HEK293T (cell line): ENCODE results near the gene CUL9.

Source experiments
- BHLHE40 ChIP-seq: fragments of 450-650 bp; IDR thresholded peaks from 2 replicates; pipeline ENCODE4 v1.6.1; 2016; ENCODE audit warnings: mild to moderate bottlenecking, moderate library complexity, borderline replicate concordance
- CTBP1 ChIP-seq: fragments of 450-650 bp; IDR thresholded peaks from 2 replicates; pipeline ENCODE4 v1.6.1; 2016; ENCODE audit warnings: borderline replicate concordance
- ELF4 ChIP-seq: fragments of 450-650 bp; IDR thresholded peaks from 2 replicates; pipeline ENCODE4 v1.6.1; 2017; ENCODE audit warnings: antibody characterized with exemption
- FOXA1 ChIP-seq: fragments of 450-650 bp; IDR thresholded peaks from 2 replicates; pipeline ENCODE4 v1.6.1; 2016; ENCODE audit warnings: mild to moderate bottlenecking
- FOXM1 ChIP-seq: fragments of 450-650 bp; IDR thresholded peaks from 2 replicates; pipeline ENCODE4 v1.6.1; 2017; ENCODE audit warnings: mild to moderate bottlenecking, borderline replicate concordance
- L3MBTL2 ChIP-seq: fragments of 450-650 bp; conservative IDR thresholded peaks from 2 replicates; pipeline ENCODE4 v1.6.1; 2016; ENCODE audit warnings: mild to moderate bottlenecking
- NFRKB ChIP-seq: fragments of 450-650 bp; IDR thresholded peaks from 2 replicates; pipeline ENCODE4 v1.6.1; 2016; ENCODE audit warnings: mild to moderate bottlenecking, moderate library complexity
- SP1 ChIP-seq: fragments of 450-650 bp; IDR thresholded peaks from 2 replicates; pipeline ENCODE4 v1.6.1; 2017
- TF ChIP-seq, protein P1 (sequence below): fragments of 450-650 bp; IDR thresholded peaks from 2 replicates; pipeline ENCODE4 v1.6.1; 2016

DNA sequence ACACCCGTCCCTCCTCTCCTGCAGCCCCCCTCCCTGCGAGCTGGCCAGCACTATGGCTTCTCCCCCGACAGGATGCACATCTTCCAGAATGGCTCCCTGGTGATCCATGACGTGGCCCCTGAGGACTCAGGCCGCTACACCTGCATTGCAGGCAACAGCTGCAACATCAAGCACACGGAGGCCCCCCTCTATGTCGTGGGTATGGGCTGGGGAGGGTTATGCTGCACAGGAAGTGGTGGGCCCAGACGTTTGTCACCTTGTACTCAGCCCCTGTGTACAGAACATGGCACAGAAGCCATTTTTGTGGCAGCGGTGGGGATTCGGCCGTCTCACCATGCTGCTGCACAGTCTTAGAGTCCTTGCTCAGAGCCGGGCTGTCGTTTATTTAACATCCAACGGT is 39.9 kb upstream of the CUL9 start:
- TF ChIP-seq, protein P1, sequence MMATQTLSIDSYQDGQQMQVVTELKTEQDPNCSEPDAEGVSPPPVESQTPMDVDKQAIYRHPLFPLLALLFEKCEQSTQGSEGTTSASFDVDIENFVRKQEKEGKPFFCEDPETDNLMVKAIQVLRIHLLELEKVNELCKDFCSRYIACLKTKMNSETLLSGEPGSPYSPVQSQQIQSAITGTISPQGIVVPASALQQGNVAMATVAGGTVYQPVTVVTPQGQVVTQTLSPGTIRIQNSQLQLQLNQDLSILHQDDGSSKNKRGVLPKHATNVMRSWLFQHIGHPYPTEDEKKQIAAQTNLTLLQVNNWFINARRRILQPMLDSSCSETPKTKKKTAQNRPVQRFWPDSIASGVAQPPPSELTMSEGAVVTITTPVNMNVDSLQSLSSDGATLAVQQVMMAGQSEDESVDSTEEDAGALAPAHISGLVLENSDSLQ, result no peak
- TF ChIP-seq FOXA1, result no peak
- TF ChIP-seq SP1, result no peak
- no peak for TF ChIP-seq ELF4
- no peak for TF ChIP-seq L3MBTL2
- TF ChIP-seq NFRKB, result no peak
- TF ChIP-seq CTBP1, result no peak
- TF ChIP-seq BHLHE40, result no peak
- no peak for TF ChIP-seq FOXM1
